Natural killer cell (primary cell): Measurements from ENCODE around the gene CAMK1G. TPM values are rescaled to one million over a fixed set of nuclear protein-coding genes. Genes with fewer than 3 reads are reported as not detected.
A peak's percentile ranks its signal among the peaks of the same experiment; 100 is the strongest.

Experiments used
- ATAC-seq, 3 donors: fragments of 150-1000 bp in 2 of 3; fragments of 200-7000 bp in 1 of 3; cut with Tn5 transposase; 1 replicate in 1 of 3; 2 replicates in 2 of 3; pipeline ENCODE4 v1.10.0; 2021; ENCODE audit warnings: mild to moderate bottlenecking in 2 of 3, moderate library complexity in 2 of 3
- DNase-seq, 2 donors: peaks; one replicate each; pipeline versions ENCODE4 v3.0.0 to v3.0.0-alpha.2; 2013 to 2021; ENCODE audit warnings: mixed read lengths in 1 of 2
- H3K27ac ChIP-seq: one replicate; pipeline ENCODE4 v1.5.1; 2013; ENCODE audit warnings: mild to moderate bottlenecking, low read length
- H3K27me3 ChIP-seq: one replicate; pipeline ENCODE4 v1.6.1; 2013; ENCODE audit warnings: low read length; ENCODE audit not compliant: control insufficient read depth, insufficient read depth
- H3K36me3 ChIP-seq: one replicate; pipeline ENCODE4 v1.6.1; 2013; ENCODE audit warnings: low read length; ENCODE audit not compliant: control insufficient read depth, insufficient read depth
- H3K4me1 ChIP-seq: one replicate; pipeline ENCODE4 v1.6.1; 2013; ENCODE audit warnings: low read length; ENCODE audit not compliant: control insufficient read depth, insufficient read depth
- H3K4me3 ChIP-seq: one replicate; pipeline ENCODE4 v1.5.1; 2013; ENCODE audit warnings: low read length
- H3K9me3 ChIP-seq: one replicate; pipeline ENCODE4 v1.6.1; 2013; ENCODE audit warnings: low read length; ENCODE audit not compliant: control insufficient read depth, insufficient read depth
- H3K27ac Mint-ChIP-seq, 2 donors: one replicate each; pipeline ENCODE4 v1.8.0; 2022; ENCODE audit warnings: mild to moderate bottlenecking in 2 of 2, mixed read lengths in 2 of 2, moderate library complexity in 1 of 2
- H3K27me3 Mint-ChIP-seq, 2 donors: one replicate each; pipeline ENCODE4 v1.8.0; 2022; ENCODE audit warnings: low read depth in 2 of 2, mixed read lengths in 2 of 2
- H3K36me3 Mint-ChIP-seq: one replicate; pipeline ENCODE4 v1.8.0; 2022; ENCODE audit warnings: mixed read lengths
- H3K4me1 Mint-ChIP-seq, 2 donors: one replicate each; pipeline ENCODE4 v1.8.0; 2022; ENCODE audit warnings: mixed read lengths in 2 of 2
- H3K4me3 Mint-ChIP-seq: one replicate; pipeline ENCODE4 v1.8.0; 2022; ENCODE audit warnings: mild to moderate bottlenecking, moderate library complexity, mixed read lengths
- H3K9me3 Mint-ChIP-seq, 2 donors: one replicate each; pipeline ENCODE4 v1.8.0; 2022; ENCODE audit warnings: mixed read lengths in 2 of 2
- CTCF ChIP-seq: fragments of 200-600 bp; IDR thresholded peaks from one replicate; pipeline ENCODE4 v1.8.0; 2022; ENCODE audit warnings: antibody characterized with exemption
- WGBS: methylation state at CpG from one replicate; pipeline ENCODE4 v1.1.7; 2013; ENCODE audit warnings: missing lambda C conversion rate; ENCODE audit not compliant: insufficient coverage; 5-methylcytosine and 5-hydroxymethylcytosine counted together
- intact Hi-C: fragments of 100-400 bp; cut with micrococcal nuclease; formaldehyde crosslinking; loops from one replicate; pipeline ENCODE4 v1.14.2; 2022
- total RNA-seq, 4 donors: library from RNA; stranded (reverse); fragments of 120-200 nt in 1 of 4; gene quantifications; one replicate each; pipeline versions ENCODE4 v1.2.3 to v1.2.4, GENCODE V29; 2013 to 2022

Gene CAMK1G
- total RNA-seq, 3 donors from 2014 or later (not counting 1 experiment from before 2014, with no cell fraction given): not detected

- no peaks in the 10 kb centered on the region for H3K9me3 ChIP-seq
- DNase-seq (peak; percentile 45 to 85), ATAC-seq (peak; percentile 81 to 91 (median 88))
- Mint-ChIP-seq H3K27ac (no peak overlapping the region), H3K9me3 (no peaks in the 10 kb centered on the region), H3K4me1 (peaks cover 6 to 7% of the 10 kb centered on the region in 2 donors), H3K36me3 (no peaks in the 10 kb centered on the region), H3K4me3 (no peak overlapping the region), H3K27me3 (peaks cover 27 to 32% of the 10 kb centered on the region in 2 donors)
- no peaks in the 10 kb centered on the region for H3K4me1 ChIP-seq
- H3K27me3 ChIP-seq: no peaks in the 10 kb centered on the region
- WGBS: 40% methylated on average over 15 of the region's 15 CpGs
- H3K36me3 ChIP-seq: no peaks in the 10 kb centered on the region
- intact Hi-C loops: loop anchor here (5.0 to 10.0 kb wide), 2 partner anchors 61 to 911 kb away; no protein-coding TSS in a partner anchor
- no peak overlapping the region for H3K27ac ChIP-seq
- no peak overlapping the region for H3K4me3 ChIP-seq
- peak; percentile 70 for TF ChIP-seq CTCF
These were observed 17.5 kb upstream of the CAMK1G start for GRCh38 chr1:209565759-209566678.

GRCh38 chr1:209567698-209568175 lies 15.8 kb upstream of the CAMK1G start:
- Mint-ChIP-seq H3K4me1 (peaks cover 6 to 7% of the 10 kb centered on the region in 2 donors), H3K27me3 (peaks cover 32 to 33% of the 10 kb centered on the region in 2 donors), H3K36me3 (no peaks in the 10 kb centered on the region), H3K4me3 (no peak overlapping the region), H3K9me3 (no peaks in the 10 kb centered on the region), H3K27ac (no peak overlapping the region)
- Histone ChIP-seq H3K9me3 (no peaks in the 10 kb centered on the region), H3K36me3 (no peaks in the 10 kb centered on the region), H3K27me3 (no peaks in the 10 kb centered on the region), H3K27ac (no peak overlapping the region), H3K4me1 (no peaks in the 10 kb centered on the region), H3K4me3 (no peak overlapping the region)
- DNase-seq (no peak), ATAC-seq (no peak)
- no CpG with 5 or more reads among the region's 1 CpG for WGBS
- TF ChIP-seq CTCF: no peak
- intact Hi-C loops: loop anchor here (5.0 to 10.0 kb wide), 2 partner anchors 60 to 913 kb away; no protein-coding TSS in a partner anchor

GRCh38 chr1:209569455-209570207 lies 13.9 kb upstream of the CAMK1G start:
- peak in 2 of 3 donors; percentile 59 to 73 for ATAC-seq
- H3K36me3 Mint-ChIP-seq: no peaks in the 10 kb centered on the region
- Histone ChIP-seq H3K9me3 (no peaks in the 10 kb centered on the region), H3K4me1 (no peaks in the 10 kb centered on the region), H3K27me3 (no peaks in the 10 kb centered on the region), H3K27ac (no peak overlapping the region), H3K4me3 (no peak overlapping the region), H3K36me3 (no peaks in the 10 kb centered on the region)
- H3K9me3 Mint-ChIP-seq: no peaks in the 10 kb centered on the region
- H3K27ac Mint-ChIP-seq: peak overlapping the region in 1 of 2 donors; percentile 17
- intact Hi-C loops: loop anchor here (1.0 to 10.0 kb wide), 3 partner anchors 58 to 915 kb away; no protein-coding TSS in a partner anchor
- TF ChIP-seq CTCF: peak; percentile 87
- no peak overlapping the region for H3K4me3 Mint-ChIP-seq
- peak; percentile 43 to 88 for DNase-seq
- peaks cover 27 to 37% of the 10 kb centered on the region in 2 donors for H3K27me3 Mint-ChIP-seq
- H3K4me1 Mint-ChIP-seq: peaks cover 6 to 7% of the 10 kb centered on the region in 2 donors
- 13% methylated on average over 9 of the region's 9 CpGs for WGBS
